GM08714 (cell line): ENCODE measurements around the gene WDR55.
"Not testable (repeated sequence)": the region's sequence is repeated elsewhere in the genome, so short reads cannot be mapped to it uniquely, and the experiment has no call there.

Experiments
- H3K4me3 ChIP-seq: fragments of 200-500 bp; sonication (Bioruptor generic); 2 replicates; pipeline ENCODE4 v1.5.1; 2014; ENCODE audit warnings: mild to moderate bottlenecking, low read length, inconsistent platforms
- ZNF274 ChIP-seq: IDR thresholded peaks from 2 replicates; pipeline ENCODE4 v1.6.1; 2012; ENCODE audit warnings: mild to moderate bottlenecking, low read depth, low read length

Gene WDR55

GRCh38 chr5:140710899-140711552 is 46.3 kb downstream of the WDR55 start:
- H3K4me3 ChIP-seq = peak overlapping the region; percentile 92
- no peak for TF ChIP-seq ZNF274

GRCh38 chr5:140711794-140712193 is 47.1 kb downstream of the WDR55 start:
- no peak for TF ChIP-seq ZNF274
- H3K4me3 ChIP-seq = no peak overlapping the region; the same call in 1 of the 2 replicates

- H3K4me3 ChIP-seq = no peak overlapping the region
- no peak for TF ChIP-seq ZNF274
Measured at GRCh38 chr5:140713562-140714094, 48.9 kb downstream of the WDR55 start.

- not testable (repeated sequence) for H3K4me3 ChIP-seq
Measured at GRCh38 chr5:140716238-140716637, 51.5 kb downstream of the WDR55 start.

GRCh38 chr5:140718266-140718592 is 53.5 kb downstream of the WDR55 start:
- H3K4me3 ChIP-seq = no peak overlapping the region
- no peak for TF ChIP-seq ZNF274

DNA sequence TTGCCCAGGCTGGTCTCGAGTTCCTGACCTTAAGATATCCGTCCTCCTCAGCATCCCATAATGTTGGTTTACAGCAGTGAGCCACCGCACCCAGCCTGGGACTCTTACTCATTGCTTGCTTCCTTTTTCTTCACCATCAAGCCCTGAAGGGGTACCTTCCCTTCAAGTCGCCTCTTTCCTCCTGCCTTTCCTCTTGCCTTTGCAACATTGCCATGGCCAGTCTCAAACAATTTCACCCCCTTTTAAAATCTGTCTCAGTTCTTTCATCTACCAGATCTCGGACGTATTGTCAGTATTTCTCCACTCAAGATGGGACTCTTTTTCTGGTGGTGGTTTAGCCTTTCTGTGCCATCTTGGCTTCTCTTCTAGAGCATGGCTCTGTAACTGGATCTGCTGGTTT is 56.0 kb downstream of the WDR55 start:
- H3K4me3 ChIP-seq = not testable (repeated sequence)

GRCh38 chr5:140721395-140721794 is 56.7 kb downstream of the WDR55 start:
- not testable (repeated sequence) for H3K4me3 ChIP-seq
